IMR-90 (cell line): ENCODE data around the gene ZFYVE28. TPM values are rescaled to one million over a fixed set of nuclear protein-coding genes. Genes with fewer than 3 reads are reported as not detected.
"Not testable (repeated sequence)": the region's sequence is repeated elsewhere in the genome, so short reads cannot be mapped to it uniquely, and the experiment has no call there.

Source experiments
- ATAC-seq: fragments of 200-7000 bp; cut with Tn5 transposase; 2 replicates; pipeline ENCODE4 v1.9.1; 2020; ENCODE audit warnings: low read depth, mild to moderate bottlenecking, moderate library complexity
- Bru-seq: library from RNA; stranded (reverse); fragments of 400-500 nt; gene quantifications from one replicate; lab custom pipeline; 2021; lab: Mats Ljungman, UMichigan
- BruChase-seq, 2 experiments: library from RNA; stranded (reverse); fragments of 400-500 nt; gene quantifications; one replicate each; lab custom pipeline; 2021; lab: Mats Ljungman, UMichigan
- BruUV-seq: library from RNA; stranded (reverse); fragments of 400-500 nt; replicated peaks from 2 replicates; lab custom pipeline; 2021; lab: Mats Ljungman, UMichigan
- CTCF ChIA-PET: fragments of 300-600 bp; formaldehyde crosslinking; extraction: SDS; loops from one replicate; lab custom pipeline; 2021; ENCODE audit warnings: antibody characterized with exemption; lab: Yijun Ruan, JAX
- POLR2A ChIA-PET: fragments of 300-600 bp; sonication (Branson Sonifier 250); formaldehyde crosslinking; loops from one replicate; lab custom pipeline; 2022; ENCODE audit warnings: antibody characterized with exemption; ENCODE audit not compliant: unreplicated experiment; lab: Charles Lee
- DNase-seq: peaks from one replicate; pipeline ENCODE4 v3.0.0; 2013
- H2AFZ ChIP-seq: replicated peaks from 2 replicates; pipeline ENCODE3; 2013; ENCODE audit warnings: low read length, mild to moderate bottlenecking; ENCODE audit not compliant: poor library complexity
- H2AK5ac ChIP-seq: 2 replicates; pipeline ENCODE4 v1.6.1; 2013; ENCODE audit warnings: low read depth, low read length, inconsistent platforms
- H2AK9ac ChIP-seq: replicated peaks from 2 replicates; pipeline ENCODE3; 2013; ENCODE audit warnings: mild to moderate bottlenecking, low read depth, low read length, moderate library complexity; ENCODE audit not compliant: poor library complexity
- H2BK120ac ChIP-seq: 2 replicates; pipeline ENCODE4 v1.6.1; 2013; ENCODE audit warnings: low read depth, low read length, inconsistent platforms
- H2BK15ac ChIP-seq: 3 replicates; pipeline ENCODE4 v1.6.1; 2013; ENCODE audit warnings: low read depth, low read length, inconsistent platforms
- H2BK20ac ChIP-seq: 2 replicates; pipeline ENCODE4 v1.6.1; 2013; ENCODE audit warnings: low read depth, mild to moderate bottlenecking, inconsistent platforms, low read length, moderate library complexity
- H2BK5ac ChIP-seq: 2 replicates; pipeline ENCODE4 v1.6.1; 2013; ENCODE audit warnings: mild to moderate bottlenecking, low read depth, low read length, inconsistent platforms; ENCODE audit not compliant: poor library complexity, severe bottlenecking
- H3K14ac ChIP-seq: replicated peaks from 2 replicates; pipeline ENCODE4 v1.6.1; 2013; ENCODE audit warnings: low read depth, low read length, inconsistent platforms
- H3K18ac ChIP-seq: 2 replicates; pipeline ENCODE4 v1.6.1; 2013; ENCODE audit warnings: low read depth, low read length, control low read depth
- H3K23ac ChIP-seq: 2 replicates; pipeline ENCODE4 v1.6.1; 2013; ENCODE audit warnings: low read depth, low read length, inconsistent platforms
- H3K27ac ChIP-seq: 2 replicates; pipeline ENCODE4 v1.5.1; 2013; ENCODE audit warnings: mild to moderate bottlenecking, control low read depth, low read length; ENCODE audit not compliant: insufficient read depth
- H3K27me3 ChIP-seq: 2 replicates; pipeline ENCODE4 v1.6.1; 2013; ENCODE audit warnings: low read length; ENCODE audit not compliant: control insufficient read depth, insufficient read depth
- H3K36me3 ChIP-seq: 2 replicates; pipeline ENCODE4 v1.6.1; 2013; ENCODE audit warnings: low read length, mixed read lengths; ENCODE audit not compliant: control insufficient read depth, insufficient read depth
- H3K4ac ChIP-seq: 2 replicates; pipeline ENCODE4 v1.6.1; 2013; ENCODE audit warnings: low read depth, low read length, inconsistent platforms
- H3K4me1 ChIP-seq: 2 replicates; pipeline ENCODE4 v1.6.1; 2013; ENCODE audit warnings: low read length, mixed read lengths; ENCODE audit not compliant: control insufficient read depth, insufficient read depth
- H3K4me2 ChIP-seq: 2 replicates; pipeline ENCODE4 v1.6.1; 2013; ENCODE audit warnings: low read depth, mild to moderate bottlenecking, control low read depth, low read length, moderate library complexity
- H3K4me3 ChIP-seq: 2 replicates; pipeline ENCODE4 v1.5.1; 2013; ENCODE audit warnings: low read depth, mild to moderate bottlenecking, control low read depth, low read length, moderate library complexity; ENCODE audit not compliant: insufficient read depth
- H3K56ac ChIP-seq: 2 replicates; pipeline ENCODE4 v1.6.1; 2013; ENCODE audit warnings: low read length, inconsistent platforms; ENCODE audit not compliant: insufficient read depth; ENCODE audit errors: extremely low read depth
- H3K79me1 ChIP-seq, 2 experiments: 2 replicates each; pipeline ENCODE4 v1.6.1; 2013; ENCODE audit warnings: low read length in 2 of 2, inconsistent platforms in 1 of 2, low read depth in 1 of 2
- H3K9ac ChIP-seq: 2 replicates; pipeline ENCODE4 v1.6.1; 2013; ENCODE audit warnings: low read depth, low read length, control low read depth
- H3K9me1 ChIP-seq: 2 replicates; pipeline ENCODE4 v1.6.1; 2013; ENCODE audit warnings: low read length, inconsistent platforms; ENCODE audit not compliant: insufficient read depth
- H3K9me3 ChIP-seq: 2 replicates; pipeline ENCODE4 v1.6.1; 2013; ENCODE audit warnings: low read length; ENCODE audit not compliant: control insufficient read depth, insufficient read depth
- H4K20me1 ChIP-seq: 2 replicates; pipeline ENCODE4 v1.6.1; 2013; ENCODE audit warnings: low read length, inconsistent platforms; ENCODE audit not compliant: insufficient read depth
- H4K5ac ChIP-seq: 2 replicates; pipeline ENCODE4 v1.6.1; 2013; ENCODE audit warnings: mild to moderate bottlenecking, low read depth, low read length, control low read depth
- H4K8ac ChIP-seq, 2 experiments: 2 replicates each; pipeline ENCODE4 v1.6.1; 2013; ENCODE audit warnings: low read depth in 2 of 2, low read length in 2 of 2, control low read depth in 1 of 2, inconsistent platforms in 1 of 2
- H4K91ac ChIP-seq: 2 replicates; pipeline ENCODE4 v1.6.1; 2013; ENCODE audit warnings: low read depth, low read length, inconsistent platforms; ENCODE audit not compliant: insufficient read depth
- CHD1 ChIP-seq: IDR thresholded peaks from 2 replicates; pipeline ENCODE4 v1.6.1; 2012; ENCODE audit warnings: low read depth, low read length, improper control_type of control experiment
- WGBS, 2 experiments: methylation state at CpG; one replicate each; pipeline versions ENCODE4 v1.1.5 to v1.1.7; 2013; ENCODE audit warnings: missing lambda C conversion rate in 2 of 2; ENCODE audit not compliant: insufficient read length in 1 of 2; ENCODE audit errors: extremely low coverage in 2 of 2; 5-methylcytosine and 5-hydroxymethylcytosine counted together
- dilution Hi-C: fragments of 300-500 bp; cut with HindIII; formaldehyde crosslinking; loops from one replicate; pipeline ENCODE4 v1.14.3; 2018; ENCODE audit warnings: low sequenced_read_pairs; ENCODE audit not compliant: unreplicated experiment
- in situ Hi-C: fragments of 300-500 bp; cut with MboI; formaldehyde crosslinking; loops from 3 replicates; pipeline ENCODE4 v1.14.3; 2019; ENCODE audit warnings: low sequenced_read_pairs, inconsistent platforms, mixed read lengths
- intact Hi-C: fragments of 100-400 bp; cut with micrococcal nuclease; formaldehyde crosslinking; loops from 2 replicates; pipeline ENCODE4 v1.10.0; 2022
- long read RNA-seq: library from polyadenylated mRNA; unstranded; transcript quantifications from one replicate; pipeline ENCODE4 v2.0.0, GENCODE V29; 2021; ENCODE audit not compliant: unreplicated experiment
- polyA plus RNA-seq, 3 experiments: library from polyadenylated mRNA; depleted of rRNA; stranded (reverse); fragments of >200 nt; gene quantifications; 2 replicates each; pipeline ENCODE4 v1.2.3, GENCODE V29; 2012; ENCODE audit warnings: low replicate concordance in 1 of 3
- total RNA-seq: library from RNA; depleted of rRNA; stranded (reverse); fragments of >200 nt; gene quantifications from 2 replicates; pipeline ENCODE4 v1.2.3, GENCODE V29; 2012; rRNA removed

Gene ZFYVE28
- total RNA-seq: 0.36 and 0.56 TPM in 2 replicates
- polyA plus RNA-seq (2012; rRNA removed): 1.2 and 1.4 TPM in 2 replicates
- polyA plus RNA-seq (2012; cell fraction: cytosol; rRNA removed): 0.14 and 0.92 TPM in 2 replicates
- polyA plus RNA-seq (2012; cell fraction: nucleus; rRNA removed; ENCODE audit: low replicate concordance): 2.8 and 3.8 TPM in 2 replicates
- percentile 44 among the genes with signal in this experiment for Bru-seq, nascent RNA
- BruChase-seq, experiment 1, labeled RNA remaining after a 6-hour chase: percentile 52 among the genes with signal in this experiment
- percentile 53 among the genes with signal in this experiment for BruChase-seq, experiment 2, labeled RNA remaining after a 2-hour chase
- long read RNA-seq, full-length matches to known transcripts: 3 of 11 reads
- long read RNA-seq, partial matches to known transcripts: 0 of 11 reads
- long read RNA-seq, other reads (novel, unspliced or antisense): 8 of 11 reads

GRCh38 chr4:2417765-2418649, at the start of gene ZFYVE28:
TSS of gene ZFYVE28 (minus strand) at chr4:2418645. CDS start at chr4:2418323, 322 bp downstream.
- Histone ChIP-seq H3K9ac (no peak within 1 kb of the TSS), H3K18ac (no peak within 1 kb of the TSS), H2BK20ac (no peak within 1 kb of the TSS), H2BK5ac (no peak within 1 kb of the TSS), H2BK15ac (no peak within 1 kb of the TSS), H3K27ac (no peak within 1 kb of the TSS), H3K56ac (no peak within 1 kb of the TSS), H3K4ac (no peak within 1 kb of the TSS), H3K36me3 (no peaks in the 10 kb centered on the region), H4K91ac (no peak within 1 kb of the TSS), H2AFZ (peak within 1 kb of the TSS; percentile 94), H4K8ac (no peak within 1 kb of the TSS), H3K4me3 (peak within 1 kb of the TSS; percentile 66), H4K20me1 (no peaks in the 10 kb centered on the region), H4K5ac (no peak within 1 kb of the TSS), H3K79me1 (peaks cover 0 to 3% of the 10 kb centered on the region in 2 experiments; a peak in 1 of 4 replicates), H3K4me2 (peak within 1 kb of the TSS; percentile 93), H2AK5ac (0 out of 2 replicates have a peak within 1 kb of the TSS, but pooled peaks have one; percentile 3), H2AK9ac (peak within 1 kb of the TSS; percentile 84), H3K4me1 (peaks cover 9% of the 10 kb centered on the region; the same call in 1 of the 2 replicates), H3K9me3 (0 out of 2 replicates have a peak, but pooled peaks cover 2% of the 10 kb centered on the region), H3K9me1 (peaks cover 8% of the 10 kb centered on the region; the same call in 1 of the 2 replicates), H3K23ac (no peak within 1 kb of the TSS), H2BK120ac (no peak within 1 kb of the TSS), H3K14ac (no peak within 1 kb of the TSS), H3K27me3 (peaks cover 65% of the 10 kb centered on the region)
- CTCF ChIA-PET: interaction anchor here (0.9 kb wide), 1 partner anchor 140 kb away, joined by 4 read pairs; no protein-coding TSS in a partner anchor
- WGBS, 2 experiments: 2% methylated on average over 57 of the region's 90 CpGs; no CpG with 5 or more reads in 1 of the 2 experiments
- DNase-seq (no peak), ATAC-seq (peak; percentile 15)
- POLR2A ChIA-PET: no interaction called here
- no peak for TF ChIP-seq CHD1
- no TSS peak for BruUV-seq
- intact Hi-C loops (loop anchor here (10.0 kb wide), 1 partner anchor 153 kb away; the partner anchor contains the start of gene MXD4), in situ Hi-C loops (no loop called here), dilution Hi-C loops (no loop called here)

GRCh38 chr4:2465544-2465943, 47.1 kb upstream of the ZFYVE28 start:
- DNase-seq, H4K91ac ChIP-seq, in situ Hi-C loops, H2BK15ac ChIP-seq, dilution Hi-C loops, H4K8ac ChIP-seq, H3K14ac ChIP-seq, H2AFZ ChIP-seq, H3K23ac ChIP-seq, H2AK9ac ChIP-seq, H2BK20ac ChIP-seq, H4K5ac ChIP-seq, H3K9me3 ChIP-seq, H3K9me1 ChIP-seq, H3K27me3 ChIP-seq, H2BK120ac ChIP-seq, H2AK5ac ChIP-seq, H3K9ac ChIP-seq, BruUV-seq, H3K56ac ChIP-seq, H3K4ac ChIP-seq, H3K18ac ChIP-seq, H3K4me3 ChIP-seq, POLR2A ChIA-PET, ATAC-seq, H3K4me1 ChIP-seq, H3K27ac ChIP-seq, H3K4me2 ChIP-seq, H3K36me3 ChIP-seq, H2BK5ac ChIP-seq: not testable (repeated sequence)
- intact Hi-C loops: loop anchor here (5.0 kb wide), 1 partner anchor 203 kb away; the partner anchor contains the start of gene MXD4
- Histone ChIP-seq H4K20me1 (peaks cover 13% of the 10 kb centered on the region), H3K79me1 (peaks cover 12 to 19% of the 10 kb centered on the region in 2 experiments)
- CTCF ChIA-PET: interaction anchor here (1.3 kb wide), 1 partner anchor 246 kb away, joined by 3 read pairs; no protein-coding TSS in a partner anchor
